GM12872 (cell line): ENCODE results near the gene BEND5.

Source experiments
- TF ChIP-seq, protein P1 (sequence below): IDR thresholded peaks from 3 replicates; pipeline ENCODE4 v1.5.1; 2011; ENCODE audit warnings: low read depth, mild to moderate bottlenecking, low read length, moderate library complexity; ENCODE audit not compliant: insufficient read depth

The BEND5 gene, protein sequence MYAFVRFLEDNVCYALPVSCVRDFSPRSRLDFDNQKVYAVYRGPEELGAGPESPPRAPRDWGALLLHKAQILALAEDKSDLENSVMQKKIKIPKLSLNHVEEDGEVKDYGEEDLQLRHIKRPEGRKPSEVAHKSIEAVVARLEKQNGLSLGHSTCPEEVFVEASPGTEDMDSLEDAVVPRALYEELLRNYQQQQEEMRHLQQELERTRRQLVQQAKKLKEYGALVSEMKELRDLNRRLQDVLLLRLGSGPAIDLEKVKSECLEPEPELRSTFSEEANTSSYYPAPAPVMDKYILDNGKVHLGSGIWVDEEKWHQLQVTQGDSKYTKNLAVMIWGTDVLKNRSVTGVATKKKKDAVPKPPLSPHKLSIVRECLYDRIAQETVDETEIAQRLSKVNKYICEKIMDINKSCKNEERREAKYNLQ

DNA sequence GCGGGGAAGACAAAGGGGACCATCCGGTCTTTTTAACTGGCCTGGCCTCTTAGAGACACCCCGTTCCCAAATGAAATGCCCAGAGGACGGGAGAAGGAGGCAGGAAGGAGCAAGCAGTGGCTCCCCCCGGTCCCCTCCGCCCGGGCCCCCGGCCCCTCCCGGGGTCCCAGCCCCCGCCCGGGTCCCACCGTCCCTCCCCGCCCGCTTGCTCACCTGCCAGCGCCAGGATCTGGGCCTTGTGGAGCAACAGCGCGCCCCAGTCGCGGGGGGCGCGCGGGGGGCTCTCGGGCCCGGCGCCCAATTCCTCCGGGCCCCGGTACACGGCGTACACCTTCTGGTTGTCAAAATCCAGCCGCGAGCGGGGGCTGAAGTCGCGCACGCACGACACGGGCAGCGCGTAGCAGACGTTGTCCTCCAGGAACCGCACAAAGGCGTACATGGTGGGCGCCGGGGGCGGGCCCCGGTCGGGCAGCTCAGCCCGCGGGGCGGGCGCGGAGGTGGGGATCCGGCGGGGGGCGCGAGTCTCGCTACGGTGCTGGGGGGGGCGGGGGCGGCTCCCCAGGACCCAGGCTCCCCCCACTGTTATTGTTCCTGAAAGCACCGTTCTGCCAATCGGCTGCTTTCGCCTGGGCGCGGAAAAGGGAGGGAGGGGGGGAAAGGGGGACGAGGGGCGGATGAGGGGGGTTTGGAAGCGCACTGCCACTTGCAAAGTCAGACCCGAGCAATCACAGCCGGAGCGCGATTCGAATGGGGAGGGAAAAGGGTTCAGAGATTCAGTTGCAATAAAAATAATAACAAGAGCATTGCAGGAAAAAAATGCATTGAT, at the start of gene BEND5:
BEND5 (minus strand) TSS at position 499 of the 826 bp plus-strand sequence; CDS start at position 439, 60 bp downstream.
- TF ChIP-seq, protein P1, sequence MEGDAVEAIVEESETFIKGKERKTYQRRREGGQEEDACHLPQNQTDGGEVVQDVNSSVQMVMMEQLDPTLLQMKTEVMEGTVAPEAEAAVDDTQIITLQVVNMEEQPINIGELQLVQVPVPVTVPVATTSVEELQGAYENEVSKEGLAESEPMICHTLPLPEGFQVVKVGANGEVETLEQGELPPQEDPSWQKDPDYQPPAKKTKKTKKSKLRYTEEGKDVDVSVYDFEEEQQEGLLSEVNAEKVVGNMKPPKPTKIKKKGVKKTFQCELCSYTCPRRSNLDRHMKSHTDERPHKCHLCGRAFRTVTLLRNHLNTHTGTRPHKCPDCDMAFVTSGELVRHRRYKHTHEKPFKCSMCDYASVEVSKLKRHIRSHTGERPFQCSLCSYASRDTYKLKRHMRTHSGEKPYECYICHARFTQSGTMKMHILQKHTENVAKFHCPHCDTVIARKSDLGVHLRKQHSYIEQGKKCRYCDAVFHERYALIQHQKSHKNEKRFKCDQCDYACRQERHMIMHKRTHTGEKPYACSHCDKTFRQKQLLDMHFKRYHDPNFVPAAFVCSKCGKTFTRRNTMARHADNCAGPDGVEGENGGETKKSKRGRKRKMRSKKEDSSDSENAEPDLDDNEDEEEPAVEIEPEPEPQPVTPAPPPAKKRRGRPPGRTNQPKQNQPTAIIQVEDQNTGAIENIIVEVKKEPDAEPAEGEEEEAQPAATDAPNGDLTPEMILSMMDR: no peak

DNA sequence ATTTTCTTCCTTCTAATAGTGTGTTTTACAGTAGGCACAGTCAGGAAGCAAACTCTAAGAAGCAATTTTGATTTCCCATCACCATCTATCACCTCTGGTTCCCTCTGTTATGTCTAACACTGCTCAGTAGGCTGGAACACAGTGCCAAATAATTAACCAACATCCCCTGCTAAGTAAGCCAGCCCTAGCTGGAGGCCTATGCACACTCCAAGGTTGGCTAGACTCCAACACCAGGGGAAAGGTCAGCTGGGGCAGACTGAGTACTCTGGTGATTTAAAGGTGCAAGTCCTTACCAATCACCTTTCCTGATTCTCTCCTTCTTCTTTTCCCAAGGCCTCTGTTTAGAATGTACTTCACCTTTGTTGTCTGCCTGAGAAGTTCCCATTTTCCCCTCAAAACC, 46.5 kb upstream of the BEND5 start:
- TF ChIP-seq, protein P1: no peak

DNA sequence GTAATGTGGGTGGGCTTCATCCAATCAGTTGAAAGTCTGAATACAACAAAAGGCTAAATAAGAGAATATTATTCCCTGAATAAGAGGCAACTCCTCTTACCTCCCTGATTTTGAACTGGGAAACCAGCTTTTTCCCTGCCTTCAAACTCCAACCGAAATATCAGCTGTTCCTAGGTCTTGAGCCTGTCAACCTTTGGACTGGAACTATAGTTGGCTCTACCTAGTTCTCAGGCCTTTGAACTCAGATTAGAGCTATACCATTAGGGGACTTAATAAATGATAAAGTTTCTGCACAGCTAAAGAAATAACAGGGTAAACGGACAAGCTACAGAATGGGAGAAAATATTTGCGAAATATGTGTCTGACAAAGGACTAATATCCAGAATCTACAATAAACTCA, 43.8 kb upstream of the BEND5 start:
- TF ChIP-seq, protein P1: no peak

DNA sequence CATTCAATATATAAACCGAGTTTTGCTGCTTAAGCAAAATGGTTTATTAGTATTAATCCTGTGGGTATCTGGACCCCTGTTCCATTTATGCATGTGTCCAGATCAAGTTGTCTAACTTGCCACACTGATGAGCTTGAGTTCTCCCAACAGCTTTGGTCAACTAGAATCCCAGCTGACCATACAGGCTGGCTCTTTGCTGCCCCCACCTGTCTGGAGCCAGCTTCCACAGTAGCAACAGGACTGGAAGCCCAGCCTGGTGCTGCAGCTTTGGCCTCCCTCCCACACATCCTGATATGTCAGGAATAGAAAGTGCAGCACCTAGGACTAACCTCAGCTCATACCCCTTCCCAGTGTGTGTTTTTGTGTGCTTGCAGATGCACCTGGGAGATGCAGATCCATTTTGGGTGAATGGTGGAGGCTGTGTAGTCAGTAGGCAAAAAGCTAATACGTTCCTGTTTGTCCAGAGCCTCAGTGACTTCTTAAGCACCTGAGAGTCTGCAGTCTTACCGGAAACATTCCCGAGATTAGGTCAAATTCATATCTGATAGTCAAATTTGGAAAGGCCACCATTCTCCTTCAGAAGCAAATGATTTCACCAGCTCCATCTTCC, 40.9 kb upstream of the BEND5 start:
- TF ChIP-seq, protein P1: peak; percentile 84

DNA sequence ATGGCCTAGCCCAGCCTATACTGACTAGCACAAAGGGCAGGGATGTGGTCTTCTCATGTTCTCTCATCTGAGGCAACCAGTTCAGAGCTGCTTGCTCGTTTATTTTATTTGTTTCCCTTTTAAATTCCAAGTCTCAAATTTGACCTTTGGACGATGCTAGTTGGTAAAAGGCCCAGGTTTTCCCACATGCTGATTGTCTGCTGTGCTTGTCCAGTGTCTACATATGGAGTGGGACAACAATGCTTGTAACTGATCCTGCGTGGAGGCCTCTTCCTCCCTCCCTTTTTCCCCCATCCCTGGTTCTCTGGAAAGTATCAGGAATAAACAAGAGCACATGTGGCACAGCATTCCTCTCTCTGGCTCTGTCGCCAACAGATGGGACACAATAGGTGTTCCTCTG, 34.0 kb upstream of the BEND5 start:
- TF ChIP-seq, protein P1: no peak

DNA sequence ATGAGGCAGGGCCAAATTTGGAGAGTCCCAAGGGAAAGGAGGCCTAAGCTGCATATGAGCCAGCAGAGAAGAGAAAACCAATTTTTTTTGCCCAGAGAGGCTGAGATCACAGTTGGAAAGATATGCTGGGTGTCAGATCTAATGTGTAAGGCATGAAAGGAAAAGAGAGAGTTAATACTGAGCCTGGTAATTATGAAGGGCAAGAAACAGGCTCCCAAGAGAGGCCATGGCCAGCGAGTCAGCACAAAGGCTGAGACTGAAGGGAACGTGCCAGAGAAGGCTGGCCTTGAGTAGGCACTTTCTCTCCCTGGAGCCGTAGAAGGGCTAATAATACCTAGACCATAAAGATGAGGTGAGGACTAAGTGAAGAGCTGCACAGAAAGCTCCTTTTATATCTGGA, 31.8 kb upstream of the BEND5 start:
- TF ChIP-seq, protein P1: no peak
